ENCODE data around the gene KLC1. TPM values are rescaled to one million over a fixed set of nuclear protein-coding genes. Genes with fewer than 3 reads are reported as not detected.

Gene KLC1
- polyA plus RNA-seq, 1 donor from 2014 or later = 80.2 TPM

DNA sequence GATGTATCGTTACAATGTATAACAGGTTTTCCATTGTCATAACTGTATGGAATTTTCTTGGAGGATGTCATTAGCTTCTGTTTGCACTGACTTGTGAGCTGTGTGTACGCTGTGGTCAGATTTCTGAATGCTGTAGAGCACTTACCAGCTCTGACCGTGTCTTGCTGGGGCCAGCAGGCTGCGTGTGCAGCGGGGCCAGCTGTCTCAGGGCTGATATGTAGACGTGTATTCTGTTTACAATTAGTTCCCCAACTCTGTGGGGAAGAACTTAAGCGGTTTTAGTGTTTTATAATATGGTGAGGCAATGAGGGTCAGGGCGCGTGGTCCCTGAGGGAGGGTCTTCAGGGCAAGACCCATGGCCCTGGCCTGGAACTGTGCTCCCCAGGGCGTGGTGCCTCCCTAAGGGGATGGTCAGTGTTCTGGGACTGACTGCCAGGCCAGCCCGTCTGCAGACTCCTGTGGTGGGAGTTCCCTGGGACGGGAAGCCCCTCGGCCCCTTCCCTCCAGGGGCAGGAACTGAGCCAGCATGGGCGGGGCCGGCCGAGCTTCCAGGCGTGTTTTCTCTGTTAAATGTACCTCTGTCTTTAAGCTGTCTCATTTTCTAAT is 67.6 kb downstream of the KLC1 start:
- no peaks in the 10 kb centered on the region for H3K36me3 Mint-ChIP-seq
- peak overlapping the region in 2 of 4 donors; percentile 65 to 78 for H3K4me3 Mint-ChIP-seq
- no peaks in the 10 kb centered on the region for H3K27me3 Mint-ChIP-seq
- H3K4me1 Mint-ChIP-seq = peaks cover 24 to 36% (median 27%) of the 10 kb centered on the region in 3 donors
- H3K9me3 Mint-ChIP-seq = no peaks in the 10 kb centered on the region
- peak overlapping the region; percentile 21 to 90 (median 23) for H3K27ac Mint-ChIP-seq

DNA sequence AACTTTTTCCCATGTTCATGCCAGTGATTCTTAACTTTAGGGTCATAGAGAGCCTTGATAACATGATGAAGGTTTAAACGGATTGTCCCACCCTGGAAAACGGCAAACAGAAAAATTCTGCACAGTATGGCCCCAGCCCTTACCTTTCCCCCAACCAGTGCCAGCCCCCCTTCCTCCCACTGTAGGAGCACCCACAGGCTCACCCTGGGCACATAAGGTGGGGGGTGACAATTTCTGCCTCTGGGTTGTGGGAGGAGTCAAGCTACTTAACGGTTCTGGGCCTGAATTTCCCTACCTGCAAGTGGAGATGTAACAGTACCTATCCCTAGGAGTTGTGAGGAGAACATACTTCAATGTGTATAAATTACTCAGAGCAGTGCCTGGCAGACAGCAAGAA is 68.2 kb downstream of the KLC1 start:
- peaks cover 23 to 33% (median 27%) of the 10 kb centered on the region in 3 donors for H3K4me1 Mint-ChIP-seq
- H3K27ac Mint-ChIP-seq = peak overlapping the region in 1 of 3 donors; percentile 21

DNA sequence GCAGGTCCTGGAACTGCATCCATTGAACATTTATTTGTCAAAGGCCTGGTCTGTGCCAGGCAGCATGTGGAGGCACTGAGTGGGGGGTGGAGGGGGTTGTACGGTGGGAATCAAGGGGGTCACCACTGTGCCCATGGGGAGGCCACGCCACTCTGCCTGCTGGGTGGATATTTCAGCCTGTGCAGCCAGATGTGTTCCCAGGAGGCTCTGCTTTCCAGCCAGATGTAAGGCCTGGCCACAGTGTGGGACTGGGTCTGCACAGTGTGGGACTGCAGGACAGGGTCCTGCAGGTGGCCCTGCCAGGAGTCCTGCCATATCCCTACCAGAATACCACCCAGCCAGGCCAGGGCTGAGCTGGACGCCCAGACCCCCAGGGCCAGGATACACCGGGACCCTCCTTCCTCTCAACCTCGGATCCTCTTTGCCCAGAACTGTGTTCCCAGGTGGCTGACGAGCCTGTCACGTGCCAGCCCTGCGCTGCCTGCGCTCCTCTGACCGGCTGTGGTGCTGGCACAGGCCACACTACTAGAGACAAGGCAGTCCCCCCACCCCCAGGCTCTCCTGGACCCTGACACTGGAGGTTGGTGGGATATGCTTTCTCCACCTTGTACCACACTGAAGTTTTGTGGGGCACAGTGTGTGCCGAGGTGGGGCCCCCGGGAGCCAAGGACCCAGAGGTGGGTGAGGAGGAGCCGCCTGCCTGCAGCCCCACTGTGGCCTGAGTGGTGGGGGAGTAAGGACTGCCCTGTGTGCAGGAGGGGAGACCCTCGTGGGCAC is 68.8 kb downstream of the KLC1 start:
- no peaks in the 10 kb centered on the region for H3K27me3 Mint-ChIP-seq
- H3K4me3 Mint-ChIP-seq = peak overlapping the region in 1 of 4 donors; percentile 5
- no peaks in the 10 kb centered on the region for H3K36me3 Mint-ChIP-seq
- peaks cover 22 to 30% (median 29%) of the 10 kb centered on the region in 3 donors for H3K4me1 Mint-ChIP-seq
- no peaks in the 10 kb centered on the region for H3K9me3 Mint-ChIP-seq
- peak overlapping the region in 1 of 3 donors; percentile 21 for H3K27ac Mint-ChIP-seq

More for the DNA sequence above, 68.2 kb downstream of the KLC1 start:
- peak overlapping the region in 1 of 4 donors; percentile 5 for H3K4me3 Mint-ChIP-seq
- no peaks in the 10 kb centered on the region for H3K27me3 Mint-ChIP-seq
- no peaks in the 10 kb centered on the region for H3K36me3 Mint-ChIP-seq
- H3K9me3 Mint-ChIP-seq = no peaks in the 10 kb centered on the region

DNA sequence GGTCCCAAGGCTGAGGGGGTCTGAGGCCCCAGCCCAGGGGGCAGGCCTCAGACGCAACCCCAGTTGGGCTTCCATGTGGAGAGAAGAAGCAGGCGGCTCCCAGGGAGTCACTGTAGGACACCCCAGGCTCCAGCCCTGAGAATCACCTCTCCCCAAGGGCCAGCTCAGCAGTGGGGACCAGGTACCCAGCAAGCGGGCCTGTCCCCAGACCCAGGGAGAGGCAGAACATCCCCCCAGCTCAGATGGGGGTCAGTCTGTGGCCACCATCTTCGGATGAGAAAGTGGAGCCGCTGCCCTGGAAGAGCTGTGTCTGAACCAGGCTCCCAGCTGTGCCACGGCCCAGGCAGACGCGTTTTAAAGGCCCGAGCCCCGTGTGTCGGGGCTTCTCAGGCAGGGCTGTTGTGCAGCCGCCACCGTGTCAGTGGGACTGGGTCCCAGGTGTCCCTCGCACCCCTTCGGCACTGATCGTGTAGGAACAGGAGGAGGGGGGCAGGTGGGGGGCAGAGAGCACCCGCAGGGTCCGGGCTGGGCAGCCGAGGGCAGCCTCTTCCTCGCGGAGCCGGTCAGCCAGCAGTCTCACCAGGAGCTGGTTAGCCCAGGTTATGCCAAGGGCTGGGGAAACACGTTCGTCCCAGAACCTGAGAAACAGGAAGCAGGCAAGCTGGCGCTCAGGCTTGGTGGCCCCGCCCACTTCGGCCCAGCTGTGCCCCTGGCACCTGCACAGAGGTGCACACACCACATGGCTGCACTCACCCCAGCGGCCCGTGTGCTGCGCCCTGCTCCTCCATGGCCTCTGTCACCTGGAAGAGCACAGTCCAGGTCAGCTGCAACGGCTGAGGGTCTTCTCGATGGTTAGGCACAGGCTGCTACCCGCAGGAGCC is 69.6 kb downstream of the KLC1 start:
- H3K36me3 Mint-ChIP-seq = no peaks in the 10 kb centered on the region
- no peaks in the 10 kb centered on the region for H3K9me3 Mint-ChIP-seq
- H3K4me3 Mint-ChIP-seq = peak overlapping the region in 2 of 4 donors; percentile 30 to 57
- H3K27ac Mint-ChIP-seq = peak overlapping the region in 1 of 3 donors; percentile 44
- H3K4me1 Mint-ChIP-seq = peaks cover 22 to 33% (median 30%) of the 10 kb centered on the region in 3 donors
- H3K27me3 Mint-ChIP-seq = no peaks in the 10 kb centered on the region

DNA sequence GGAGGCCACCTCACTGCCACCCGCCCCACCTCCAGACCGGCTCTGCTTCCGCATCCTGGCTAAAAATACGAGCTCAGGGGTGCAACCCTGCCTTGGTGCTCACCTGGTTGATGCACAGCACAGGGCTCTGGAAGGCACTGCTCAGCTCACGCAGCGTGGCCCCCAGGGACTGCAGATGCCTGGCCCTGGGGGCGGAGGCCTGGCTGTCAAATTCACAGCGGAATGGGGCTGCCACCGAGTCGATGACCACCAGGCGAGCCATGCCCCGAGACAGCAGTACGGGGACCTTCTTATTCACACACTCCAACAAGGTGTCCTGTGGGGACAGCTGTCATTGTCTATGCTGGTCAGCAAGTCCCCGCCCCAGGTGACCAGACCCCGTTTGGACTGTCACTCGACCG is 70.2 kb downstream of the KLC1 start:
- Mint-ChIP-seq H3K9me3 (no peaks in the 10 kb centered on the region), H3K4me3 (peak overlapping the region in 3 of 4 donors; percentile 30 to 57 (median 45)), H3K36me3 (peaks cover 2% of the 10 kb centered on the region), H3K4me1 (peaks cover 22 to 36% (median 30%) of the 10 kb centered on the region in 3 donors), H3K27ac (peak overlapping the region in 1 of 3 donors; percentile 44), H3K27me3 (no peaks in the 10 kb centered on the region)

DNA sequence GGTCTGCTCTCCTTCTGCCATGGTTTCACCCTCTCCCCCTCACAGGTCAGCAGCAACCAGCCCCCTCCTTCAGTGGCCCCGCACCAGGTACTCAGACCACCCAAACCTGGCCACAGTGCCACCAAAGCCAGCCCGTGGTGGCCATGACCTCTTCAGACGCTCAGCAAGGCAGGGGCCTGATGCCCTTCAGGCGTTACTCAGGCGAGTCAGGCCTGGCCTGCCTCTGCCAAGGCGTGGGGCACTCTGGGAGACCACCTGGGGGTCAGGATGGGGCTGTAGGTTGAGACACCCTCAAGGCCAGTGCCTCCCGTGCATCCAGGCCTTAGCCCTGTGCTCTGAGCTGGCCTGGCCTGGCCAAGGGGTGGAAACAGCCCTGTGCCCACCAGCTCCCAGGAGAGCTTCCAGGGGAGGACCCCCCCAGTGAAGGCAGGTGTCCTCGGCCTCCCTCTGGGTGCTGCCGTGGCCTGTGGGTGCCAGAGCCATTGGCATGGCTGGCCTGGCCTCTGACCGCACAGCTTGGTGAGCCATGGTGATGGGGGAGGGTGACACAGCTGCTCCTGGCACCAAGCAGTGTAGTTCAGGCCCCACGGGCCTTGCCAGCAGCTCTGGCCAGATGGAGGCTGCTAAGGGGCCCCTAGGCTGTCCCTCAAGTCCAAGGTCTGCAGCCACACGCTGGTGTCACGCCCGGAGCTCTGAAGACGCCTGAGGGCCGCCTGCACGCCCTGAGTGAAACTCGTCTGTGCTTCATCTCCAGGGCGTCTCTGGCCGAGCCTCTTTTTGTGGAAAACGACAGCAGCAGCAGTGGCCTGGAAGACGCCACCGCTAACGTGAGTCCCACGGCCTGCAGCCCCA is 71.1 kb downstream of the KLC1 start:
- Mint-ChIP-seq H3K27me3 (no peaks in the 10 kb centered on the region), H3K4me1 (peaks cover 22 to 36% (median 30%) of the 10 kb centered on the region in 3 donors), H3K4me3 (peak overlapping the region in 2 of 4 donors; percentile 51 to 55), H3K9me3 (no peaks in the 10 kb centered on the region), H3K36me3 (peaks cover 2% of the 10 kb centered on the region), H3K27ac (peak overlapping the region in 1 of 3 donors; percentile 44)

DNA sequence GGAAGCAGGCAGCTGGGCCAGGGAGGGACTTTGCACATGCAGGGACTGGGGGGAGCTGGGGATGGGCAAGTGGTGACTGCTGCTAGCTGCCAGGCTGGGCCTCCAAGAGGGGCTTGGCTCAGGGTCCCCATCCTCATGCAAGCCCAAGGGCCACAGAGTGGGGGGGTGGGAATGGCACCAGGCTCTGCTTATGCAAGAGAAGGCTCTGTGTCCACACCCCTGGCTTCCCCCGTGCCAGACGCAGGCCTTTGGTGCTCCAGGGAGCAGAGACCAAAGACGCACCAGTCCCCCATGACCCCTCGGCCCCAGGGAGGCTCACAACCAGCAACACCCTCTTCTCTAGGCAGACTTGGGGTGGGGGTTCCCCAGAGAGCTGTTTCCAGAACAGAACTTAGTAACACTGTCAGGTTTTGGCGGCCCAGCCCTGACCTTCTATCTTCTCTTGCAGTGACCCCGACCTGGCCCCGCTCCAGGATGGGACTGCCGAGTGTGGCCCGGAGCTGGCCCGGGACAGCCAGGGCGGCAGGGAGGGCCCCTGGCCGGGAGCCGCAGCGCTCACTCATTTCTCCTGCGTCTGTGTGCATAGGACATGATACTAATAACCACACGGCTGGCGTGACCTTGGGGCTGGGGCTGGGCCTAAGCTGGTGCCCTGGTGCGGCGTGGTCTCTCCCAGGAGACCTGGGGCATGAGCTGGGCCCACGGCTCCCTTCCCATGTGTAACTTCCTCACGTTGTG is 71.9 kb downstream of the KLC1 start:
- H3K4me1 Mint-ChIP-seq = peaks cover 22 to 31% (median 27%) of the 10 kb centered on the region in 3 donors
- peaks cover 2% of the 10 kb centered on the region for H3K36me3 Mint-ChIP-seq
- no peaks in the 10 kb centered on the region for H3K9me3 Mint-ChIP-seq
- peak overlapping the region in 2 of 4 donors; percentile 51 to 66 for H3K4me3 Mint-ChIP-seq
- H3K27ac Mint-ChIP-seq = peak overlapping the region in 1 of 3 donors; percentile 63
- no peaks in the 10 kb centered on the region for H3K27me3 Mint-ChIP-seq

DNA sequence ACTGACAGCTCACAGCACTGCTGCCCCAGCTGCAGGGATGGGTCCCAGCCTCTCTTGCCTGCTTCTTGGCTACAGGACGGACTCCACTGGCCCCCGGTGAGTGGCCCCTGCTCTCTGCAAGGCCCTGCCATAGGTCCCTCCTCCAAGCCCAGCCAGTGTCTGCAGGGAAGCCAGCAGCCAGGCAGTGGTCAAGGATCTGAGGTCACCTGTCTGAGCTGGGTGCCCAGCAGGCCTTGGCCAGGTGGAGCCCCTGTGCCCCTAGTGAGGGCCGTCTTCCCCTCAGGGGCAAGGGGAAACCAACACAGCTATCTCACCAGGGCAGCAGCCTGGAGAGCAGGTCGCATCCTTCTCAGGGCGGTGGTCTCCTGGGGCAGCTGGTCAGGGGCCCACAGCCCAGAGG is 73.1 kb downstream of the KLC1 start:
- peak overlapping the region in 3 of 4 donors; percentile 23 to 66 (median 47) for H3K4me3 Mint-ChIP-seq
- peaks cover 2% of the 10 kb centered on the region for H3K36me3 Mint-ChIP-seq
- peak overlapping the region in 2 of 3 donors; percentile 63 to 96 for H3K27ac Mint-ChIP-seq
- peaks cover 11 to 22% (median 17%) of the 10 kb centered on the region in 3 donors for H3K4me1 Mint-ChIP-seq
- no peaks in the 10 kb centered on the region for H3K9me3 Mint-ChIP-seq
- H3K27me3 Mint-ChIP-seq = no peaks in the 10 kb centered on the region

DNA sequence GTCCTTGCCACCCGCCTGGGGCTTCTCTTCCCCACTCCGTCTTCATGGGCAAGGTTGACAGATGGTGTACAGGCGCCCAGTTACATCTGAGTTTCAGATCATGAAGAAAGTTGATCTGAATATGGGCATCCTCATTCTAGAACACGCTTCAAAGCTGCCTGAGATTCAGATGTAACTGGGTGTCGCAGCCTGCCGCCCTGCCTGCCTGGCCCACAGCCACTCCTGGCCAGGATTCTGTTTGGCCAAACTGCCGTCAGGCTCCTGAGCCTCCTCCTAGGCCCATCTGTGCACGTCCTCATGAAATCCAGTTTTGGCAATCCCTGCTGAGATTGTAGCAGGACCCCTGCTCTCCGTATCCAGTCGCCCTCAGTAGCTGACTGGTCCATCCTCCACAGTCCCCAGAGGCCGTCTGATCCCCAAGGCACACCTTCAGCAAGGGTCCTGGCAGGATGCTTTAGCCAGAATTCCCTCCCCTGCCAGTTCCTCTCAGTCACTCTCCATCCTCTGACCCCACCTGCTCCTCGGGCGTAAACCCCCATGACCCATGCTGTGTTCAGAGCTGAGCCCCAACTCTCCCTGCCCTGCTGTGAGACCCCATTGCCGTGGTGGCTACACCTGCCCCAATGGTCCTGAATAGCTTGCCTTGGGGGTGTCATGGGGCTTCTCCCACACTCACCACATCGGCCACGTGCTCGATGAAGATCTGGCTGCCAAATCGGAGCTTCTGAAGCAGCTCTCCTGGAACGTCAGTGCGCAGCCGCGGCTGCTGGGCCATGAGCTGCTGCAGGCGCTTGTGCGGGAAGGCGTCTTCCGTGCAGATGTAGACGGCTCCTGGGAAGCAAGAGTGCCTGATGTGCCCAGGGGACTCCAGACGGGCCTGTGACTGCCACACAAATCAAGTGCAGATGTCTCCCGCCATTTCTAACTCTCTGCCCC is 73.8 kb downstream of the KLC1 start:
- peaks cover 2% of the 10 kb centered on the region for H3K36me3 Mint-ChIP-seq
- no peaks in the 10 kb centered on the region for H3K27me3 Mint-ChIP-seq
- peak overlapping the region; percentile 59 to 74 (median 71) for H3K27ac Mint-ChIP-seq
- peaks cover 7 to 18% (median 13%) of the 10 kb centered on the region in 3 donors for H3K4me1 Mint-ChIP-seq
- peak overlapping the region in 1 of 4 donors; percentile 75 for H3K4me3 Mint-ChIP-seq
- H3K9me3 Mint-ChIP-seq = no peaks in the 10 kb centered on the region

DNA sequence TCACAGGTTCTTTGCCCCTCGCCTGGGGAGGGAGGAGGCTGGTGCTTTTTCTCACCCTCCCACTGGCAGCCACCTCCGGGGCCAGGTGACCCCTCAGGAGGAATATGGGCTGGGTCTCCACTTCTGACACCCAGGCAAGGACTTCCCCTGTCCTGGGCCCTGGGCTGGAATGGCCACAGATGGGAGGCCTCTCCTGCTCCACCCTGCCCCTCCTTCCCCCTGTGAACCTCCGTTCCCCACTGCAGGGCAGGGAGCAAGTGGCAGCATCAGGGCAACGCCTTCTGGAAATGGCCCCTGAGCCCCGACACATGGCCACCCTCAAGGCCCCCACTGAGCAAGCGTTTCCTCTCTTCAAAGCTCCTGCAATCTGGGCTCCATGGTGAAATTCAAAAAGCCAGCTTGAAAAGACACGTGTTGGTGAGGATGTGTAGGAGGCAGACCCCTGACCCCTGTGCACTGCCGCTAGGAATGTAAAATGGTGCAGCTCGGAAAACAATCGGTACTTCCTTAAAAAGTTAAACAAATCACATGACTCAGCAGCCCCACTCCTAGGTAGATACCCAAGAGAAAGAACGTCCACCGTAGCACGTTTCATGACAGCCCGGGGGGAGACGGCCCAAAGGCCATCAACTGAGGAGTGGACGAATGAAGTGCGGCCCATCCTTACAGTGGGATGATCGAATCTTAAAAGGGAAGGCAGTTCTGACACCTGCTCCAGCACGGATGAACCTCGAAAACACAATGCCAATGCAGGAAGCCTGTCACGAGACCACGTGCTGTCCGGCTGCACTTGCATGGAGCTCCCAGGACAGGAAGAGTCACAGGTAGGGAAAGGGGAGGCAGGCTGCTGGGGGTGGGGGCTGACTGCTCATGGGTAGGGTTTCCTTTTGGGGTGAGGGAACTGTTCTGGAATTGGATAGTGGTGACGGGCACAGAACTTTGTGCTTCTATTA is 74.7 kb downstream of the KLC1 start:
- H3K4me3 Mint-ChIP-seq = no peak overlapping the region
- H3K9me3 Mint-ChIP-seq = no peaks in the 10 kb centered on the region
- peaks cover 4% of the 10 kb centered on the region for H3K36me3 Mint-ChIP-seq
- H3K27ac Mint-ChIP-seq = peak overlapping the region in 1 of 3 donors; percentile 71
- H3K4me1 Mint-ChIP-seq = peaks cover 7 to 18% (median 12%) of the 10 kb centered on the region in 3 donors
- H3K27me3 Mint-ChIP-seq = no peaks in the 10 kb centered on the region

DNA sequence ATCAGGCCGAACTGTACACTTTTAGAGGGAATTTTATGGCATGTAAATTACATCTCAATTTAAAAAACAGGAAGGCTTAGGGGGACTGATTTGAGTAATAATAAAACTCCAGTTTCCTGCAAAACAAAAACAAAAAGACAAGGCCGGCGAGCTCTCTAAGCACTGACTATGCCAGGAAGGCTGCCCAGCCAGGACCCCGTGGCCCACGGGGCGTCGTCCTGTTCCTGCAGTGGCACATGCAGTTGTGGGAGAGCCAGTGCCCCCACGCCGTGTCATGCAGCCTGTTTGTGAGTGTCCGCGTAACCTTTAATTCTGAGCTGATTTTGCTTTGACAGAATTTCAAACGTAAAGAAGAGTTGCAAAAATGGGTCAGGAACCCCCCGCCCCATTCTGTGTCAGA is 75.7 kb downstream of the KLC1 start:
- Mint-ChIP-seq H3K27ac (peak overlapping the region in 1 of 3 donors; percentile 62), H3K36me3 (peaks cover 4% of the 10 kb centered on the region), H3K4me3 (no peak overlapping the region), H3K27me3 (no peaks in the 10 kb centered on the region), H3K9me3 (no peaks in the 10 kb centered on the region), H3K4me1 (peaks cover 7 to 18% (median 7%) of the 10 kb centered on the region in 3 donors)

DNA sequence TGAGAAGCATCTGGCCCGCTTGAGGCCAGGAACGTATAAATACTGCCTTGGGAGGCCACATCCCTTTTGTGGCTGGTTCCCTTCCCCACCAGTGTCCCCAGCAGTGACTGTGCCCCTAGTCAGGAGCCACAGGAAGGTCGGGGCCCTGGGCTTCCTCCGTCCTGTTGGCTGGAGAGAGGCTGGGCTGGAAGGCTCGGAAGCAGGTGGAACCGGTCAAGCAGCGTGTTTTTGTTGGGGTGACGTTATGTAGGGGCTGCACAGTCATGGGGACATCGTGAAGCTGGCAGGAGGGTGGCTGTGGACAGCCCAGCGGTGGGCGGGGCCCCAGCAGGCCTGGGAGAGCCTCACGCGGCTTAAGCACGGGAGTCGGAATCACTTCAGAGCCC is 76.1 kb downstream of the KLC1 start:
- peak overlapping the region in 1 of 3 donors; percentile 62 for H3K27ac Mint-ChIP-seq
- no peaks in the 10 kb centered on the region for H3K9me3 Mint-ChIP-seq
- no peak overlapping the region for H3K4me3 Mint-ChIP-seq

More for the DNA sequence above, 76.1 kb downstream of the KLC1 start:
- H3K4me1 Mint-ChIP-seq = peaks cover 7 to 18% (median 7%) of the 10 kb centered on the region in 3 donors
- H3K27me3 Mint-ChIP-seq = no peaks in the 10 kb centered on the region
- H3K36me3 Mint-ChIP-seq = peaks cover 4% of the 10 kb centered on the region
